Right lobe of liver (tissue), 6 donors: ENCODE results near the gene FGD5. TPM values are rescaled to one million over a fixed set of nuclear protein-coding genes. Genes with fewer than 3 reads are reported as not detected.

Experiments
- ATAC-seq, 4 donors: fragments of 200-7000 bp; cut with Tn5 transposase; one replicate each; pipeline ENCODE4 v1.9.1; 2020; ENCODE audit warnings: mild to moderate bottlenecking in 4 of 4, moderate library complexity in 4 of 4
- DNase-seq, 3 donors: peaks; one replicate each; pipeline ENCODE4 v3.0.0-alpha.2; 2020
- H3K27ac ChIP-seq, 3 donors: fragments of 200-600 bp; one replicate each; pipeline ENCODE4 v1.8.0; 2022
- H3K27me3 ChIP-seq, 2 donors: fragments of 200-600 bp; one replicate each; pipeline ENCODE4 v1.8.0; 2022
- H3K36me3 ChIP-seq, 4 donors: fragments of 200-600 bp; sonication (generic) in 1 of 4; one replicate each; pipeline versions ENCODE4 v1.5.1 to v1.8.0; 2017 to 2022; ENCODE audit warnings: control low read depth in 1 of 4
- H3K4me1 ChIP-seq, 4 donors: fragments of 200-600 bp; sonication (generic) in 1 of 4; one replicate each; pipeline versions ENCODE4 v1.5.1 to v1.8.0; 2017 to 2022; ENCODE audit warnings: control low read depth in 1 of 4
- H3K4me3 ChIP-seq, 3 donors: fragments of 200-600 bp; one replicate each; pipeline ENCODE4 v1.8.0; 2022
- H3K9me3 ChIP-seq, 4 donors: fragments of 200-600 bp; sonication (generic) in 1 of 4; one replicate each; pipeline versions ENCODE4 v1.5.1 to v1.8.0; 2017 to 2022; ENCODE audit warnings: control low read depth in 1 of 4
- CTCF ChIP-seq, 4 donors: fragments of 200-600 bp in 3 of 4; fragments of 450-650 bp in 1 of 4; IDR thresholded peaks; one replicate each; pipeline versions ENCODE4 v1.5.1 to v1.8.0; 2016 to 2022; ENCODE audit warnings: antibody characterized with exemption in 4 of 4, mild to moderate bottlenecking in 2 of 4
- POLR2A ChIP-seq: fragments of 450-650 bp; IDR thresholded peaks from one replicate; pipeline ENCODE4 v1.6.1; 2017; ENCODE audit warnings: antibody characterized with exemption, mild to moderate bottlenecking
- WGBS: methylation state at CpG from one replicate; pipeline ENCODE4 v1.1.6; 2018; ENCODE audit warnings: low coverage, low lambda C conversion rate; ENCODE audit not compliant: insufficient coverage; ENCODE audit errors: missing lambda C conversion rate; 5-methylcytosine and 5-hydroxymethylcytosine counted together
- intact Hi-C, 2 donors: fragments of 100-400 bp; cut with DNase I; formaldehyde crosslinking; loops; one replicate each; pipeline versions ENCODE4 v1.11.2 to v1.14.1; 2022
- total RNA-seq, 6 experiments: library from RNA; depleted of rRNA in 2 of 6; stranded (reverse); fragments of >200 nt in 2 of 6; fragmentation: NEBNext Ultra II Directional in 3 of 6; extraction: Animal tissue kit (Norgen Biotek cat#: 25700) in 3 of 6; gene quantifications; one replicate each; pipeline versions ENCODE4 v1.1.0 to v1.2.4, GENCODE V29; 2016 to 2023
- donor health status: DM: no; HTN: yes; CAD: no.
- donor health status: DM: no; HTN: no; CAD: no.
- donor health status: DM: no; HTN: no; CAD: no.
- donor health status: DM: no; HTN: yes; CAD: no.
- donor health status: DM: no; HTN: yes; CAD: no.

The FGD5 gene
- total RNA-seq, 6 experiments from 2014 or later, result 3.4 to 8.9 (median 5.9) TPM

GRCh38 chr3:14831916-14832450 is 13.2 kb downstream of the FGD5 start:
- H3K27me3 ChIP-seq, result no peaks in the 10 kb centered on the region
- H3K27ac ChIP-seq, result no peak overlapping the region
- intact Hi-C loops, result no loop called here
- no peaks in the 10 kb centered on the region for H3K9me3 ChIP-seq
- H3K4me3 ChIP-seq, result no peak overlapping the region
- H3K4me1 ChIP-seq, result peaks cover 0 to 3% (median 0%) of the 10 kb centered on the region in 4 donors
- no peak for ATAC-seq
- WGBS, result 67% methylated on average over 3 of the region's 8 CpGs
- TF ChIP-seq CTCF (IDR thresholded peaks at IDR 0.05) (no peak), POLR2A (no peak)
- H3K36me3 ChIP-seq, result no peaks in the 10 kb centered on the region
- DNase-seq, result no peak

- no peaks in the 10 kb centered on the region for H3K27me3 ChIP-seq
- intact Hi-C loops, result no loop called here
- ATAC-seq (no peak), DNase-seq (no peak)
- peaks cover 0 to 3% (median 0%) of the 10 kb centered on the region in 4 donors for H3K4me1 ChIP-seq
- 77% methylated on average over 12 of the region's 14 CpGs for WGBS
- H3K36me3 ChIP-seq, result no peaks in the 10 kb centered on the region
- H3K9me3 ChIP-seq, result no peaks in the 10 kb centered on the region
- TF ChIP-seq CTCF (IDR thresholded peaks at IDR 0.05) (no peak), POLR2A (no peak)
- H3K27ac ChIP-seq, result no peak overlapping the region
- H3K4me3 ChIP-seq, result no peak overlapping the region
Observed at GRCh38 chr3:14832975-14833722, 14.4 kb downstream of the FGD5 start.

GRCh38 chr3:14834121-14834520 is 15.4 kb downstream of the FGD5 start:
- ATAC-seq, result no peak
- DNase-seq, result no peak
- TF ChIP-seq POLR2A, result no peak
- no peak for TF ChIP-seq CTCF (IDR thresholded peaks at IDR 0.05)
- no peak overlapping the region for H3K27ac ChIP-seq
- H3K27me3 ChIP-seq, result no peaks in the 10 kb centered on the region
- no peaks in the 10 kb centered on the region for H3K36me3 ChIP-seq
- H3K9me3 ChIP-seq, result no peaks in the 10 kb centered on the region
- H3K4me1 ChIP-seq, result peaks cover 0 to 3% (median 0%) of the 10 kb centered on the region in 4 donors
- no peak overlapping the region for H3K4me3 ChIP-seq
- intact Hi-C loops, result no loop called here
- WGBS, result 84% methylated on average over 3 of the region's 3 CpGs

- no peak overlapping the region for H3K27ac ChIP-seq
- intact Hi-C loops, result no loop called here
- H3K9me3 ChIP-seq, result no peaks in the 10 kb centered on the region
- H3K27me3 ChIP-seq, result no peaks in the 10 kb centered on the region
- DNase-seq (no peak), ATAC-seq (no peak)
- TF ChIP-seq CTCF (IDR thresholded peaks at IDR 0.05) (no peak), POLR2A (no peak)
- H3K36me3 ChIP-seq, result no peaks in the 10 kb centered on the region
- H3K4me3 ChIP-seq, result no peak overlapping the region
- peaks cover 0 to 3% (median 0%) of the 10 kb centered on the region in 4 donors for H3K4me1 ChIP-seq
- WGBS, result 74% methylated on average over 6 of the region's 15 CpGs
Observed at GRCh38 chr3:14834807-14835466, 16.2 kb downstream of the FGD5 start.
